ENCODE data around the gene DAGLA.

The DAGLA gene

DNA sequence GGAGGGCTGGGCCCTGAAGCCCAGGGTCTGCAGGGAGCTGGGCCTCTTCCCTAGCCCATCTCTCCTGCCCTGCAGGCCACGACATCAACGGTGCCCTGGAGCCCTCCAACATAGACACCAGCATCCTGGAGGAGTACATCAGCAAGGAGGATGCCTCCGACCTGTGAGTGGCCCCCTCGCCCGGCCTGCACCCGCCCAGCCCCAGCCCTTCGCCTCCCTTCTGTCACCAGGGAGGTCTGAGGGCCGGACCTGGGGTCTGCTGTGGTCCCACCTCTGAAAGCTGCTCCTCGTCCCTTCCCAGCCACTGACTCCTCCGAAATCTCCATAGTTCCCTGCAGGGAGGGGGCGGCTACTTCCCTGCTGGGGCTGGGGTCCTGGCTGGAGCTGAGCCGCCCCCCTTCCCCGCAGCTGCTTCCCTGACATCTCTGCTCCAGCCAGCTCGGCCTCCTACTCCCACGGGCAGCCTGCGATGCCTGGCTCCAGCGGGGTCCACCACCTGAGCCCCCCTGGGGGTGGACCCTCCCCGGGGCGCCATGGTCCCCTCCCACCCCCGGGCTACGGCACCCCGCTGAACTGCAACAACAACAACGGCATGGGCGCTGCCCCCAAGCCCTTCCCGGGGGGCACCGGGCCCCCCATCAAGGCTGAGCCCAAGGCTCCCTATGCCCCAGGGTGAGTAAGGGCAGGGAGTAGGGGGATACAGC is 85.5 kb downstream of the DAGLA start:
- no peak for DNase-seq (ENCODE audit: low spot score)

DNA sequence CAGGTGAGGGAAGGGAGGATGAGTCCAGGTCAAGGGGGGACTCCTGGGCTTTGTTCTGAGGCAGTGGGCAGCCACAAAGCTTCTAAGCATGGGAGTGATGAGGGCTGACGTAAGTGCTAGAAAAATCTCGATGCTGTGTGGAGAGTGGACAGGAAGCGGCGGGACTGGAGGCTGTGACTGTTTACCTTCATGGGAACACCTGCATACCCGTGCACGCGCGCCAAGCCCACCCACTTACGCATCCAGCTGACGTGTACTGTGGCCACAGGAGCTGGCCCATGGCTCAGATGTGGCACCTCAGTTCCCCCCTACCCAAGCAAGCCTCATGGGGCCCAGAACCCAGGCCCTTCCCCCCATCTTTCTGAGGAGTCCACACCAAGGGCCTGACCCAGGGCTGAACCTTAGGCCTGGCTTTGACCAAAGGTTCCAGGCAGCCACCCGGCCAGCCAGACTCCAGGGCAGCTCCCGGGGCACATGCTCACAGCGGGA is 86.2 kb downstream of the DAGLA start:
- no peak for DNase-seq (ENCODE audit: low spot score)

DNA sequence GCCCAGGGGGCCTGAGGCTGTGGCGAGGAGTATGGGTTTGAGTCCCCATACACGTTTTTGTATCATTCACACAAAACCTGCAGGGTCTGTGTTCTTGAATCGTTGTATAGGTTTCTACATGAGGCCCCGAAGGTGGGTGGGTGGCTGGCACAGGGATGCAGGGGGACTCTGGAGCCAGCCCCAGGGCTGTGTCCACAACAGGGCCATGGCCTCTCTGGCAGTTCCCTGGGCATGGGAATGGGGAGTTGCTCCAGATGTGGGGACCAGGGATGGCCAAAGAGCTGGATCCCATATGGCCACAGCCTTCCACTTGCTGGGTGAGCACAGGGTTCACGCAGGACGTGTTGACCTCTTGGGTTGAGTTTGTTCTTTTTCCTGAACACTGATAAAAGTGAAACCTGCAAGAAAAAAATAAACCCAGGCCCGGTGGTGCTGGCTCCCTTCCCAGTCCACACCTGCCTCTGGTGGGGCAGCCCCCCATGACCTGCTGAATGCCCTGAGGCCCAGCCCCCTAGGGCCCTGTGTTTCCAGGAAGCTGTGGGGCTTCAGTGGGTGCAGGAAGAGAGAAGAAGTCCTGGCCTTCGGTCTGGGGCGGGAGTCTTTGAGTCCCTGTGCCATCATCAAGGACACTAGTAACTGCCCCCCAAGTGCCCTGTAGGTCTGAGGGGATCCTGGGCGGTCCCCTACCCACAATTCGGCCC is 88.3 kb downstream of the DAGLA start:
- no peak for DNase-seq (ENCODE audit: low spot score)

DNA sequence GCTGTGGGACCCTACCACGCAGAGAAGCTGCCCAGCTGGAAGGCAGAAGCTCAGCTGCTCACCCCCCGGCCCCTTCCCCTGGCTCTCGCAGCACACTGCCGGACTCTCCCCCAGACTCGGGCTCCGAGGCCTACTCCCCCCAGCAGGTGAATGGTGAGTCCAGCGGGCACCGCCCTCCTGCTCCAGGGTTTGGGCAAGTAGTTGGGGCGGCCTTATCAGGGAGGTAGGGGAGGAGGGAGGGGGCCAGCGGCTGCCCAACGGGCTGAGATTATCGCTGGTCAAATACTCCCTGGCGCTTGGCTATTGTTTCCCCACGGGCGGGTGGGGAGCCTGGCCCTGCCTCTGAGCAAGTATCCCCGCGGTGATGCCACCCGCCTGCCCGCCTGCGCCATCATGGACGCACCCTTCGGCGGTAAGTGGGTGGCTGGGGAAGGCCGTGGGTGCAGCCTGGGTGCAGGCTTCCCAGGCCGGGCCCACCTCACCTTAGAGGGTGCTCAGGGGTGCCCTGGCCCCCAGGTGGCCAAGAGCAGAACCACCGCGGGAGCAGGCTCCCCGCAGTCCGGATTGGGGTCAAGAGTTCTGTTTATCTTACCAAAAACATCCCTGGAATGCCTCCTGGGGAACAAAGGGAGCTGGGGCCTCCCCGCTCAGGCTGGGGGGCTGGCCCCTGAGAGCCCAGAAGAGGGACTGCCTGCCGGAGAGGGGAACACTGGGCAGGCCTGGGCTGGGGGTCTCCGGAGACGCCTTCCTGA is 89.2 kb downstream of the DAGLA start:
- no peak for DNase-seq (ENCODE audit: low spot score)

DNA sequence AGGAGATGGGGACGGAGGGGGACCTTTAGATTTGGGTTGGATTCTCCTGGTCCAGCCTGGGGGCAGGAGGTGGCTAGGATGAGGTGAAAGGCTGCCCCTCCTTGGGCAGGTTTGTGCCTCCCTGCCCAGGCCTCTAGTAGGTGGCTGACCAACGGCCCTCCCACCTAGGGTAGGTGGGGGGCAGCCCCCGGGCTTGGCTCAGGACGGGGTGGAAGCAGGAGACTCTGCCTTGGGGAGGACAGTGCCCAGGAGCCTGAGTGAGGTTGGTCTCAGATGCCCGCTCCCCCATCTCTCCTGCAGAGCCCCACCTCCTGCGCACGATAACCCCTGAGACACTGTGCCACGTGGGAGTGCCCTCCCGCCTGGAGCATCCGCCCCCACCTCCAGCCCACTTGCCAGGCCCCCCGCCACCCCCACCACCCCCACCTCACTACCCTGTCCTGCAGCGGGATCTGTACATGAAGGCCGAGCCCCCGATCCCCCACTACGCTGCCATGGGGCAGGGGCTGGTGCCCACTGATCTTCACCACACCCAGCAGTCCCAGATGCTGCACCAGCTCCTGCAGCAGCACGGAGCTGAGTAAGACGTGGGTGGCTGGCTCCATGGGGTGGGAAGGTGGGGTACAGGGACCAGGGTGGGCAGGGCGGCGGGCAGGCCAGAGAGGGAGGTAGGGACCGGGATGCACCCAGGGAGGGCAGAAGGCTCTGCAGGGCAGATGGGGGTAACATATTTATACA is 89.9 kb downstream of the DAGLA start:
- DNase-seq (ENCODE audit: low spot score), result no peak

DNA sequence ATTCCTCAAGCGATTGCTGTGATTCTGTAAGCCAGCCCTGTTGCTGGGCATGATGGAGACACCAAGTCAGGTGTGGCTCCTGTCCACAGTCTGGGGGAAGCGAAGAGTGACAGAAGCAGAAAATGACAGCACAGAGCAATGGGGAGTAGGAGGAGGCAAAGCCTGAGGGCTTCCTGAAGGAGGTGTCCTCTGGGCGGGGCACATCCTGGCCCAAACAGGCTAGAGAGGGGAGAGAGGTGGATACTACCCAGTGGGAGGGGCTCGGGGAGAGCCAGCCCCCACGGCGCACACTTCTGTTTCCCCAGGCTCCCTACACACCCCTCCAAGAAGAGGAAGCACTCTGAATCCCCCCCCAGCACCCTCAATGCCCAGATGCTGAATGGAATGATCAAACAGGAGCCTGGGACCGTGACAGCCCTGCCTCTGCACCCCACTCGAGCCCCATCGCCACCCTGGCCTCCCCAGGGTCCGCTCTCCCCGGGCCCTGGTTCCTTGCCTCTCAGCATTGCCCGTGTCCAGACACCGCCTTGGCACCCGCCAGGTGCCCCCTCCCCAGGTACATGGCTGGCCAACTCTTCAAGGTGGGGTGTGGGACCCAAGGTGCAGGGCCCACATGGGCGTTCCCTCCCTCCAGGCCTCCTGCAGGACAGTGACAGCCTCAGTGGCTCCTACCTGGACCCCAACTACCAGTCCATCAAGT is 91.2 kb downstream of the DAGLA start:
- no peak for DNase-seq (ENCODE audit: low spot score)

DNA sequence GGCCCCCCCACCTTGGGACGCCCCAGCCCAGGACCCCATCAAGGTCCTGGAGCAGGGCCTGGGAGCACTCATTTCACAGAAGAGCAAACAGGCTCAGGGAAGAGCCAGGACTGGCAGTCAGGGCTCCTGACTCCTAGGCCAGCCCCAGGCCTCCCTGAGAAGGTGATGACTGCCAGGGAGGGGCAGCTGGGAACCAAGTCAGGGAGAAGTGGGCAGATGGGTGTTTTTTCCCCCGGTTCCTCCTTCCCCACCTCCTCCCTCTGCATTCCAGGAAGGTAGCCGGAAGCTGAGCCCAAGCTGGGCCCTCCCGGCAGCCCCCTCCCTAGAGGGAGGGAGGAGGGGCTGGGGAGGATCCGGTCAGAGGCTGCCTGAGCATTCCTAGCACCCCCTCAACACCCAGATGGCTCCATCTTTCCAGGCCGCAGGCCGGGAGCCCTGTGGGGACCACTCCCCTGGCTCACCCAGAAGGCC is 91.8 kb downstream of the DAGLA start:
- no peak for DNase-seq (ENCODE audit: low spot score)

DNA sequence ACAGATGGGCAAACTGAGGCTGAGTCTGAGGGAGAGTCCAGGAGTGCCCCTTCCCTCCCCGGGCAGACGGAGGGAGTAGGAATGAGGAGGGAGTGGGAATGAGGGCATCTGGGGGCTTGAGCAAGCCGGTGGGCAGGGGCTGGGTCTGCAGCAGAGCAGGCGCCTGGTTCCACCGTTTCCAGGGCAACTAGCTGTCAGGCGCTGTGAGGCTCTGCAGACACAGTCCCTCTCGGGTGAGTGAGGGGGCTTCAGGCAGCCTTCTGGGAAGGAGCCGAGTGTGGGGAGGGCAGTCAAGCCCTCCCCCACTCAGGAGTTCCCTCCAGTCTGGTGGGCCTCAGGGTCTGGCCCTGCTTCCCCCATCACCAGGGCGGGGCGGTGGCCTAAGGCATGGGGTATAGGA is 93.2 kb downstream of the DAGLA start:
- no peak for DNase-seq (ENCODE audit: low spot score)

DNA sequence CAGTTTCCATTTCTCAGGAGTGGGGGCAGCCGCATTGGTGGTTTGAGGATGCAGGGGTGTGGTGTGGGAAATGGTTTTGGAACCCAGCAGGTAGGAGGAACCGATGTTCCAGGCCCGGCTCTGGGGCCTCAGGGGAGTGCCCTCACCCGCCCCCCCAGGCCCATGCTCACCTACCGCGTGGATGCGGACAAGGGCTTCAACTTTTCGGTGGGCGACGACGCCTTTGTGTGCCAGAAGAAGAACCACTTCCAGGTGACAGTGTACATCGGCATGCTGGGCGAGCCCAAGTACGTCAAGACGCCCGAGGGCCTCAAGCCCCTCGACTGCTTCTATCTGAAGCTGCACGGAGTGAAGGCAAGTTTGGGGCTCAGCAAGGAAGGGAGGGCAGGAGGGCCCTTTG is 93.6 kb downstream of the DAGLA start:
- no peak for DNase-seq (ENCODE audit: low spot score)

DNA sequence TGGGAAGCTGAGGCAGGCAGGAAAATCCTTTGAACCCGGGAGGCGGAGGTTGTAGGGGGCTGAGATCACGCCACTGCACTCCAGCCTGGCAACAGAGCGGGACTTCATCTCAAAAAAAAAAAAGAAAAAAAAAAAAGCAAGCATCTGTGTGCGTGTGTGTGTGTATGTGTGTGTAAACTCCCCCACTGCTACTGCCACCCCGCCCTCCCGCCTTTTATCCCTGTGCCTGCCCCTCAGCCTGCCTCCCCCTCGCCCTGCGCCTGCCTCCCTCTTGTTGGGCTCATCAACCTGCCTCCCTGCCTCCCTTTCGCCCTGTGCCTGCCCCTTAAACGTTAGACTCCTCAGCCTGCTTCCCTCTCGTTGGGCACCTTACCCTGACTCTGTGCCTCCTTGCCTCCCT is 94.2 kb downstream of the DAGLA start:
- no peak for DNase-seq (ENCODE audit: low spot score)

DNA sequence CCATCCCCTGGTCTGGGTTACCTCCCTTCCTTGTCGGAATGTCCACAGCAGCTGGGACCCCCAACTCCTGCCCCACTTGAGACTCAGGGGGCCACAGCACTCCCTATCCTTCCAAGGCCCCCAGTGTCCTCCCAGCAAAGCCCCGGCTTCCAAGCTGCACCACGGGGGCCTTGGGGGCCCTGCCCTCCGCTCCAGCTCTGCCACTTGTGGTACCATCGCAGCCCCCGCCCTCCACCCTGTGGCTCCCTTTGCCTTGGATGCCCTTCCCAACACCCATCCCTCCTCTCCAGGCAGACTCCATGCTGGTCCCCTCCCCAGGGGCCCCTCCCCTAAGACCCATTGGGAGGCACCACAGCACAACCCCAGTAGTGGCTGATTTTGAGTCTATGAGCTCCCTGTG is 94.9 kb downstream of the DAGLA start:
- DNase-seq (ENCODE audit: low spot score), result no peak

DNA sequence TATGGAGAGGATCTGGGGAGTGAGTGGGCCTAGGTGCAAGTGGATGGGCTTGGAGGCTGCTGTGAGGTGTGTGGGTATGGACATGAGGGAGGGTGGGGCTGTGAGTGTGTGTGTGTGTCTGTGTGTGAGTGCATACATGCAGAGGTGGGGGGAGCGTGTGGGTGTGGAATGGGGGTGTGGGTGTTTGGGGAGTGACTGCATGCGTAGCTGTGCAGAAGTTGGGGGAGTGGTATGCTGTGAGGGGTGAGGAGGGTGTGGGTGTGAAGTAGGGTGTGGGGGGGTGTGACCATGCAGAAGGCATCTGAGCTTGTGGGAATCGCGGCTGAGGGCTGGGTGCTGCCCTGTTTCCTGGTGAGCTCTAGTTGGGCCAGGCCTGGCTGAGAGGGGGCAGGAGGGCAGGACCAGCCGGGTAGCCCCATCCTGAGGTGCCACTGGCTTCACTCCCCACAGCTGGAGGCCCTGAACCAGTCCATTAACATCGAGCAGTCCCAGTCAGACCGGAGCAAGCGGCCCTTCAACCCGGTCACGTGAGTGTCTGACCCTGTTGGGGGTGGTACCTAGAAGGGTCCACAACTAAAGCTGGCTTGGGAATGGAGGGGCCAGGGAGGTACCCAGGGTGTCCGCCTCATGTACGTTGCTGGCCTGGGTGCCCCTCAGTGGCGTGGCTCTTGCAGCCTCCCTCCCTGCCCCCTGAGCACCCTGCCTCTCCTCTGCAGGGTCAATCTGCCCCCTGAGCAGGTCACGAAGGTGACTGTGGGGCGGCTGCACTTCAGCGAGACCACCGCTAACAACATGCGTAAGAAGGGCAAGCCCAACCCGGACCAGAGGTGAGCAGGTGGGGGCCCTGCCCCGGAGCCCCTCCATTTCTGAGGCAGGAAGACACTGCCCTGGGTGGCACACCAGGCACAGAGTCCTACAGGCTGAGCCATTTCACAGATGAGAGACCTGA is 95.7 kb downstream of the DAGLA start:
- no peak for DNase-seq (ENCODE audit: low spot score)

DNA sequence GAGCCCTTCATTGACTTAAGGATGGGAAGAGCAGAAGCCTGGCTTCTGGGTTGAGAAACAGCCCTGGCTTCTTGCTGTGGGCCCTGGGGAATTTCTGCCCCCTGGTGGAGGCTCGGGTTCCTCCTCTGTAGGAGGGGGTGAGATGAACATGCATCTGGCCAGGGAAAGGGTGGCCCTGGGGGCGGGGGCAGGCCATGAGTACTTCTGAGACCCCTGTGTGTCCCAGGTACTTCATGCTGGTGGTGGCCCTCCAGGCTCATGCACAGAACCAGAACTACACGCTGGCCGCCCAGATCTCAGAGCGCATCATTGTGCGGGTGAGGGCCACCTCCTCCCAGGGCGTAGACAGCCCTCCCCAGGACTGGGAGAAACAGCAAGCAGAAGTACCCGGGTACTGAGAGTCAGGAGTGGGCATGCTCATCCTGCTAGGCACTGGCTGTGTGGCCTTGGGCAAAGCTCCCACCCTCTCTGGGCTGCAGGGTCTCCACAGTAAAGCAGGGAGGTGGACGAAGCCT is 96.4 kb downstream of the DAGLA start:
- DNase-seq (ENCODE audit: low spot score), result no peak

DNA sequence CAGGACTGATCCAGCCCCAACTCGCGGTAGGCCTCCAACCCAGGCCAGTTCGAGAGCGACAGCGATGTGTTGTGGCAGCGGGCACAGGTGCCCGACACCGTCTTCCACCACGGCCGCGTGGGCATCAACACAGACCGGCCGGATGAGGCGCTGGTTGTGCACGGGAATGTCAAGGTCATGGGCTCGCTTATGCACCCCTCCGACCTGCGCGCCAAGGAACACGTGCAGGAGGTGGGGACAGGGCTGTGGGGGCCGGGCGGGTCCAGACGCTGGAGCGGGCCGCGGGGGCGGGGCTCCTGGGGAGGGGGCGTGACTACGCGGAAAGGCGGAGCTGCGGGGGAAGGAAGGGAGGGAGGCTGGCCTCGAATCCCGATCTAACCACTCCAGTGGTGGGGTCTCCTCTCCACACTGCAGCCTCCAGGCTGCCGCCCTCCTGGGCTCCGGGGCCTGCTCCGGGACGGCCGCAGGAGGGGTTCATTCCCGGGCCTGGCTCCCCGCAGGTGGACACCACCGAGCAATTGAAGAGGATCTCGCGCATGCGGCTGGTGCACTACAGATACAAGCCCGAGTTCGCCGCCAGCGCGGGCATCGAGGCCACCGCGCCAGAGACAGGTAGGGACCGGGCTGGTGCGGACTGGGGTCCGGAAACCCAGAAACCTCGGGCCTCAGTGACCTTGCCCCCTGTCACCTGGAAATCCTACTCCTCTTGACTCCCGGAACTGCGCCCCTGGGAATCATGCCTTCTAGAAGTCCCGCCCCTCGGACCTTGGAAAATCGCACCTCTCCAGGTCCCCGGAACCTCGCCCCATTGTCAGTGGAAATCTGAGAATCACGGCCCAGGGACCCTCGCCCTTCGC is 97.3 kb downstream of the DAGLA start:
- DNase-seq (ENCODE audit: low spot score), result no peak

DNA sequence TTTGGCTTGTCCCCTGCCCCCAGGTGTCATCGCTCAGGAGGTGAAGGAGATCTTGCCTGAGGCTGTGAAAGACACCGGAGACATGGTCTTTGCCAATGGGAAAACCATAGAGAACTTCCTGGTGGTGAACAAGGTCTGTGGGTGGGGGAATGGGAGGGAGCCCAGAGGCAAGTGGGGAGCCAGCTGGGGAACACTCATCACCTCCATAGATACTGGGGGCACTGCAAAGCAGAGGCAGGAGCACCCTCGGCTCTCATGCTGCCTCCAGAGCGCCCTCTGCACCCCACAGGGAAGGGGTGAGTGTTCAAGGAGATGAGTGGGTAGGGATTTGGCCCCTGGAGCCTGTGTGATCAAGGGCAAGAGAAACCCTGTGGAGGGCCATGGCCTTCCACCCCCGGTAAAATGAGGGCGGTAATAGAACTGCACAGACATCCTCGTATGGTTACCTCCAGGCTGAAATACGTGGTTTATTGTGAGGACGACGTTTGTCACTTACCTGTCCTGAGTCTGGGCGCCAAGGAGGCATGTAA is 98.2 kb downstream of the DAGLA start:
- no peak for DNase-seq (ENCODE audit: low spot score)

DNA sequence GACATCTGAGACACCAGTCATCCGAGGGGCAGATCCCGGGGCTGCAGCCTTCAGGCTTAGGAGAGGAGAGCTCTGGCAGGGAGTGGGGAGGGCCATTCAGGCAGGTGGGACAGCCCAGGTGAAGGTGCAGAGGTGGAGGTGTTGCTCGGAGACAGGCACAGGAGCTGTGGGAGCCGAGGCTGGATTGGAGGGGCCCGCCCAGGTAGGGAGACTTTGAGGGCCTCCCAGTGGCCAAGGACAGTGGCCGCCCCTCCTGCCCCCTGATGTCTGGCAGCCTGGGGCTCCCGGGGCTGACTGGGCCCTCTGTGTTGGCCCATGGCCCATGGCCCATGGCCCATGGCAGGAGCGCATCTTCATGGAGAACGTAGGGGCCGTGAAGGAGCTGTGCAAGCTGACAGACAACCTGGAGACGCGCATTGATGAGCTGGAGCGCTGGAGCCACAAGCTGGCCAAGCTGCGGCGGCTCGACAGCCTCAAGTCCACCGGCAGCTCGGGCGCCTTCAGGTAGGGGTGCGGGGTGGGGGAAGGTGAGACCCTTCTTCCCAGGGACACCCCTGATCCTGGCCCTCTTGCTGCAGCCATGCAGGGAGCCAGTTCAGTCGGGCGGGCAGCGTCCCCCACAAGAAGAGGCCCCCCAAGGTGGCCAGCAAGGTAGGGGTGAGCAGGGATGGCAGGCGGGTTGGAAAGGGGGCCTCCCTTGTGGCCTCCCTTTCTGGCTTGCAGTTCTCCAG is 98.9 kb downstream of the DAGLA start:
- DNase-seq (ENCODE audit: low spot score), result no peak

DNA sequence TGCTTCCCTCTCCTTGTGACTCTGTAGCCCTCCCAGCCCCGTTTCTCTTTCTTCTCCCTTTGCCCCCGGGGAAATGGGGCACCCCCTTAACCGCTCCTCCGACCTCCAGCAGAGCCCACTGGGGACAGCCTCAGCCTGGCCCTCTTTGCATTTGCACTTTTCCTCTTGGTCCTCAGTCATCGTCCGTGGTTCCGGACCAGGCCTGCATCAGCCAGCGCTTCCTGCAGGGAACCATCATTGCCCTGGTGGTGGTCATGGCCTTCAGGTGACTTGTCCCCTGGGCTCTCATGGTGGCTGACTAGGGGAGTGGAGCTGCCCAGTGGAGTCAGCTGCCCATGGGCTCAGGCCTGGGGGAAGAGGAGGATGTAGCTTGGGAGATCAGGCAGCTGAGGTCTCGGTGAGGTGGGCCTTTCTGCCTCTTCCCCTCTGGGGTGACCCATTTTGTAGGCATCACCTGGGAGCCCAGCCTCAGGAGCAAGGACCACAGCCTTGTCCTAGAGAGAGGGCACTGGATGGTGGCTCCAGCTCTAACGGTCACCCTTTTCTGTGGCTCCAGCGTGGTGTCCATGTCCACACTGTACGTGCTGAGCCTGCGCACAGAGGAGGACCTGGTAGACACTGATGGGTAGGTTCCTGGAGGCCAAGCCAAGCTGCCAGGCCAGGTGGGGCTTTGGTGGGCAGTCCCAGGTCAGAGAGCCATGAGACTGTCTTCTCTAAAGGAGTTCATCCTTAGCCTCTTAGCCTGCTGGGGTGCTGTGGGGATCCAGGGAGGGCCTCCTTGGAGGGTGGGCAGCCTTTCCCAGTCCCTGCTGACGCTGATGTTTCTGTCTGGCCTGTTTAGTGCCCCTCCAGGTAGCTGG is 99.7 kb downstream of the DAGLA start:
- no peak for DNase-seq (ENCODE audit: low spot score)
